Activated CD8-positive, alpha-beta memory T cell treated with anti-CD3 and anti-CD28 coated beads for 36 hours (primary cell): ENCODE results near the gene PHETA1. TPM values are rescaled to one million over a fixed set of nuclear protein-coding genes. Genes with fewer than 3 reads are reported as not detected.
"Not testable (repeated sequence)": the region's sequence is repeated elsewhere in the genome, so short reads cannot be mapped to it uniquely, and the experiment has no call there.

Source experiments
- CTCF ChIA-PET: fragments of 350-600 bp; sonication (Branson Sonifier 250); formaldehyde crosslinking; loops from one replicate; lab custom pipeline; 2021; ENCODE audit warnings: antibody characterized with exemption; lab: Charles Lee
- POLR2A ChIA-PET: fragments of 350-600 bp; sonication (Branson Sonifier 250); formaldehyde crosslinking; loops from one replicate; lab custom pipeline; 2021; ENCODE audit warnings: antibody characterized with exemption; lab: Charles Lee
- total RNA-seq, 2 experiments: library from RNA; stranded (reverse); gene quantifications; one replicate each; pipeline ENCODE4 v1.2.3, GENCODE V29; 2021

PHETA1 gene
- total RNA-seq, 2 experiments from 2014 or later = 2.6 to 4.2 TPM

- CTCF ChIA-PET = interaction anchor here (1.6 to 15.3 kb wide), 2 partner anchors 26 to 56 kb away, joined by 3 to 393 read pairs; no protein-coding TSS in a partner anchor
- POLR2A ChIA-PET = no interaction called here
Observed at GRCh38 chr12:111393700-111394300, 24.9 kb upstream of the PHETA1 start.

GRCh38 chr12:111390910-111391309, 22.0 kb upstream of the PHETA1 start:
- CTCF ChIA-PET = interaction anchor here (0.6 to 15.3 kb wide), 4 partner anchors 12 to 1039 kb away, joined by 3 to 393 read pairs (median 4); no protein-coding TSS in a partner anchor
- POLR2A ChIA-PET = no interaction called here

- ChIA-PET CTCF (no interaction called here), POLR2A (no interaction called here)
Observed at GRCh38 chr12:111389635-111390034, 20.7 kb upstream of the PHETA1 start.

- ChIA-PET CTCF (interaction anchor here (2.1 kb wide), 1 partner anchor 9 kb away, joined by 9 read pairs; no protein-coding TSS in a partner anchor), POLR2A (no interaction called here)
Observed at GRCh38 chr12:111387747-111388323, 18.9 kb upstream of the PHETA1 start.

- ChIA-PET POLR2A (no interaction called here), CTCF (interaction anchor here (2.1 kb wide), 1 partner anchor 10 kb away, joined by 9 read pairs; no protein-coding TSS in a partner anchor)
Observed at GRCh38 chr12:111386885-111387284, 18.0 kb upstream of the PHETA1 start.

GRCh38 chr12:111384596-111384995, 15.7 kb upstream of the PHETA1 start:
- ChIA-PET POLR2A (no interaction called here), CTCF (interaction anchor here (1.7 kb wide), 1 partner anchor 12 kb away, joined by 10 read pairs; no protein-coding TSS in a partner anchor)

- POLR2A ChIA-PET = no interaction called here
- CTCF ChIA-PET = no interaction called here
Observed at GRCh38 chr12:111379942-111380554, 11.2 kb upstream of the PHETA1 start.

GRCh38 chr12:111377440-111377839, 8.5 kb upstream of the PHETA1 start:
- ChIA-PET CTCF (interaction anchor here (0.6 to 1.9 kb wide), 3 partner anchors 19 to 243 kb away, joined by 3 to 8 read pairs (median 3); no protein-coding TSS in a partner anchor), POLR2A (no interaction called here)

- CTCF ChIA-PET = interaction anchor here (0.9 kb wide), 1 partner anchor 10 kb away, joined by 3 read pairs; no protein-coding TSS in a partner anchor
Observed at GRCh38 chr12:111373231-111373630, 4.3 kb upstream of the PHETA1 start.

GRCh38 chr12:111369496-111370220, 763 bp upstream of the PHETA1 start:
- ChIA-PET CTCF (interaction anchor here (1.0 to 1.7 kb wide), 3 partner anchors 14 to 56 kb away, joined by 3 to 15 read pairs (median 4); no protein-coding TSS in a partner anchor), POLR2A (no interaction called here)

More at GRCh38 chr12:111373231-111373630, 4.3 kb upstream of the PHETA1 start:
- POLR2A ChIA-PET = not testable (repeated sequence)

GRCh38 chr12:111368291-111368787, 556 bp downstream of the PHETA1 start:
- ChIA-PET CTCF (interaction anchor here (1.5 to 1.7 kb wide), 3 partner anchors 15 to 28 kb away, joined by 3 to 15 read pairs (median 4); no protein-coding TSS in a partner anchor), POLR2A (no interaction called here)

GRCh38 chr12:111367661-111368221, 1.2 kb downstream of the PHETA1 start:
- ChIA-PET POLR2A (no interaction called here), CTCF (interaction anchor here (1.5 to 1.7 kb wide), 2 partner anchors 26 to 29 kb away, joined by 3 to 15 read pairs; no protein-coding TSS in a partner anchor)

- ChIA-PET CTCF (interaction anchor here (0.7 kb wide), 1 partner anchor 11 kb away, joined by 3 read pairs; no protein-coding TSS in a partner anchor), POLR2A (no interaction called here)
Observed at GRCh38 chr12:111366583-111366982, 2.3 kb downstream of the PHETA1 start.

- ChIA-PET POLR2A (no interaction called here), CTCF (interaction anchor here (0.7 kb wide), 1 partner anchor 10 kb away, joined by 3 read pairs; no protein-coding TSS in a partner anchor)
Observed at GRCh38 chr12:111366075-111366474, 2.8 kb downstream of the PHETA1 start.

GRCh38 chr12:111363578-111363977, 5.3 kb downstream of the PHETA1 start:
- CTCF ChIA-PET = no interaction called here
- POLR2A ChIA-PET = no interaction called here

GRCh38 chr12:111362687-111363475, 6.0 kb downstream of the PHETA1 start:
- CTCF ChIA-PET = no interaction called here
- POLR2A ChIA-PET = no interaction called here

GRCh38 chr12:111361717-111362576, 6.9 kb downstream of the PHETA1 start:
- POLR2A ChIA-PET = interaction anchor here (0.6 kb wide), 1 partner anchor 864 kb away, joined by 3 read pairs; no protein-coding TSS in a partner anchor
- CTCF ChIA-PET = no interaction called here
